ENCODE measurements around the gene ILF3. TPM values are rescaled to one million over a fixed set of nuclear protein-coding genes. Genes with fewer than 3 reads are reported as not detected.

Gene ILF3
- total RNA-seq, 1 experiment from 2014 or later = 365 TPM

GRCh38 chr19:10654610-10655456 lies 687 bp downstream of the ILF3 start:
- in situ Hi-C loops (cut with HindIII; ENCODE audit: low pct_unique_long_range_greater_than_20kb, low sequenced_read_pairs) (no loop called here), intact Hi-C loops (cut with micrococcal nuclease; ENCODE audit: unreplicated experiment) (no loop called here)
- POLR2A ChIA-PET = no interaction called here
- BruUV-seq (replicated peaks) = no TSS peak
- H3K27me3 ChIP-seq (ENCODE audit: control insufficient read depth, insufficient read depth, low read length) = no peaks in the 10 kb centered on the region
- peak overlapping the region; percentile 93 for H3K27ac ChIP-seq (ENCODE audit: low read length)
- DNase-seq (ENCODE audit: low read depth, low spot score) = no peak
- peaks cover 7% of the 10 kb centered on the region for H3K36me3 ChIP-seq (ENCODE audit: control insufficient read depth, insufficient read depth, low read length)
- peak overlapping the region; percentile 95 to 96 for H3K4me3 ChIP-seq (ENCODE audit: low read depth in 2 of 2, low read length in 2 of 2)
- TF ChIP-seq POLR2AphosphoS5 (IDR thresholded peaks at IDR 0.05; ENCODE audit: low read depth, low read length) (0 out of 2 replicates have a peak, but pooled peaks have one; percentile 5), SIN3A (IDR thresholded peaks at IDR 0.05; ENCODE audit: borderline replicate concordance, insufficient read depth, low read depth, low read length) (no peak)
- CTCF ChIA-PET = no interaction called here
- peak; percentile 67 for ATAC-seq
- H3K4me1 ChIP-seq (ENCODE audit: control insufficient read depth, insufficient read depth, low read length) = peaks cover 11% of the 10 kb centered on the region
- H3K9me3 ChIP-seq (ENCODE audit: control insufficient read depth, insufficient read depth, low read depth, low read length) = no peaks in the 10 kb centered on the region

DNA sequence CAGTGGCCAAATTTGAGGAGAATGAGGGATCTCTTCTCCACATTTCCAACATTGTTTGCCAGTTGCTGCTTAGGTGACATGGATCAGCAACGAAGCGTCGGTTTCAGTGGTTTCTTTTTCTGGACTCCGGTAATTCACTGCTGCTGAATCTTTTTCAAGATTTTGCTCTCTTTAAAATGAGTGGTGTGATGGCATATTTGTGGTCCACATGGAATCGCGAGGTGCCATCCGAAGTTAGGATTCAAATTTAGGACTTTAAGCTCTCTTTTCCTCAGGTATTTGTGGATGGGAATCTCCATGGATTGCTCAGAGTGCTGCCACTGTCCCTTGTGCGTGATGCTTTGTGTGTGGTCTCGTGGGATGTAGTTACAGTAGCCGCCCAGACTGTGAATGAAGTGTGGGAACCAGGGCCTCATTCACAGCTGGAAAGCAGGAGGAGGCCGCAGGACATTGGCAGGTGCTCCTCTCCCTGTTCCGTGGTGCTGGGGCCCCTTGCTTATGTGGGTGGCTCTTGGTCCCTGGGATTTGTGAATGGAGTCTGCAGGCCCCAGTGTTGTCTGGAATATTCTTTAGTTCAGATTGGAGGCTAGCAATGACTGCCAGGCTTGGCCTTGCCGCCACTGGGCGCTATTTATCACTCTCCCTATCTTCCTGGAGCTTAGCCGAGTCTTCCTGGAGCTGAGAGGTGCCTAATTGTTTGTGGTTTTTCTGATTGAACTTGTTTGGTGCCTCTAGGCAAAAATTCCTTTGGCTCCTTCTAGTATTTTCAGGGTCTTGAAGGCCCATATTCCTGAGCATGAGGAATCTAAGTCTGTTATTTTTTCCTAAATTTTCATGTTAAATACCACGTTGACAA lies 1.5 kb downstream of the ILF3 start:
- peaks cover 7% of the 10 kb centered on the region for H3K36me3 ChIP-seq (ENCODE audit: control insufficient read depth, insufficient read depth, low read length)
- no peaks in the 10 kb centered on the region for H3K9me3 ChIP-seq (ENCODE audit: control insufficient read depth, insufficient read depth, low read depth, low read length)
- intact Hi-C loops (cut with micrococcal nuclease; ENCODE audit: unreplicated experiment) (no loop called here), in situ Hi-C loops (cut with HindIII; ENCODE audit: low pct_unique_long_range_greater_than_20kb, low sequenced_read_pairs) (no loop called here)
- ATAC-seq (no peak), DNase-seq (ENCODE audit: low read depth, low spot score) (no peak)
- ChIA-PET CTCF (no interaction called here), POLR2A (no interaction called here)
- H3K4me3 ChIP-seq (ENCODE audit: low read depth in 2 of 2, low read length in 2 of 2) = peak overlapping the region; percentile 95 to 96
- H3K4me1 ChIP-seq (ENCODE audit: control insufficient read depth, insufficient read depth, low read length) = peaks cover 19% of the 10 kb centered on the region
- no peaks in the 10 kb centered on the region for H3K27me3 ChIP-seq (ENCODE audit: control insufficient read depth, insufficient read depth, low read length)
- BruUV-seq (replicated peaks) = no TSS peak
- H3K27ac ChIP-seq (ENCODE audit: low read length) = peak overlapping the region; percentile 93
- TF ChIP-seq REST (IDR thresholded peaks at IDR 0.05; ENCODE audit: insufficient read depth in 1 of 2, low read depth in 2 of 2, low read length in 1 of 2) = no peak
- no peak for TF ChIP-seq POLR2AphosphoS5 (IDR thresholded peaks at IDR 0.05; ENCODE audit: low read depth, low read length)
- TF ChIP-seq TCF7L2 (IDR thresholded peaks at IDR 0.05; ENCODE audit: low read depth, low read length) = no peak
- TF ChIP-seq, protein P1, sequence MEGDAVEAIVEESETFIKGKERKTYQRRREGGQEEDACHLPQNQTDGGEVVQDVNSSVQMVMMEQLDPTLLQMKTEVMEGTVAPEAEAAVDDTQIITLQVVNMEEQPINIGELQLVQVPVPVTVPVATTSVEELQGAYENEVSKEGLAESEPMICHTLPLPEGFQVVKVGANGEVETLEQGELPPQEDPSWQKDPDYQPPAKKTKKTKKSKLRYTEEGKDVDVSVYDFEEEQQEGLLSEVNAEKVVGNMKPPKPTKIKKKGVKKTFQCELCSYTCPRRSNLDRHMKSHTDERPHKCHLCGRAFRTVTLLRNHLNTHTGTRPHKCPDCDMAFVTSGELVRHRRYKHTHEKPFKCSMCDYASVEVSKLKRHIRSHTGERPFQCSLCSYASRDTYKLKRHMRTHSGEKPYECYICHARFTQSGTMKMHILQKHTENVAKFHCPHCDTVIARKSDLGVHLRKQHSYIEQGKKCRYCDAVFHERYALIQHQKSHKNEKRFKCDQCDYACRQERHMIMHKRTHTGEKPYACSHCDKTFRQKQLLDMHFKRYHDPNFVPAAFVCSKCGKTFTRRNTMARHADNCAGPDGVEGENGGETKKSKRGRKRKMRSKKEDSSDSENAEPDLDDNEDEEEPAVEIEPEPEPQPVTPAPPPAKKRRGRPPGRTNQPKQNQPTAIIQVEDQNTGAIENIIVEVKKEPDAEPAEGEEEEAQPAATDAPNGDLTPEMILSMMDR (IDR thresholded peaks at IDR 0.05) = no peak
- no peak for TF ChIP-seq SIN3A (IDR thresholded peaks at IDR 0.05; ENCODE audit: borderline replicate concordance, insufficient read depth, low read depth, low read length)
